Measurements from ENCODE around the gene TCEA2. TPM values are rescaled to one million over a fixed set of nuclear protein-coding genes. Genes with fewer than 3 reads are reported as not detected.

Gene TCEA2
- total RNA-seq = 4.1 and 12.2 TPM in 2 replicates

GRCh38 chr20:64062596-64063388 lies at the start of gene TCEA2:
TCEA2 (plus strand) TSS chr20:64063198; CDS start chr20:64063313, 115 bp downstream.

DNA sequence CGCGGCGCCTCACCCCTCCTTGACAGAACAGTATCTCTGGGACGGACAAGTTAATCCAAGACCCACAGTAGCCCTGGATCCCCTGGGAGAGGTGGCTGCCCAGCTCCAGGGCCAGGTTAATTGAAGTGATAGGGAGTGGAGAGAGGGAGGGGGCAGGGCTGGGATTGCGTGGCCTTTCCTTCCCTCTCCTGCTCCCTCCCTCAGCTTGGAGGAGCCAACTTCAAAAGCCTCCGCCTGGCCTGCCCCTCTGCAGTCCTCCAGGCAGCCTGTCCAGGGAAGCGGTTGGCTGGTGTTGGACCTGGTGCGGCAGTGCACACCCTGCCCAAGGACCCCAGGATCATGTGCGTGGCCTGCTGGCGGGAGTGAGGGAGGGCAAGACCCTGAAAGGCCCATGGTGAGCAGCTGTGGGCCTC lies 27.1 kb upstream of the TCEA2 start, which contains the start of gene C20orf204:
Gene C20orf204 (plus strand): TSS at position 250 of the 413 bp plus-strand sequence. CDS start 142 bp downstream, at position 392.

DNA sequence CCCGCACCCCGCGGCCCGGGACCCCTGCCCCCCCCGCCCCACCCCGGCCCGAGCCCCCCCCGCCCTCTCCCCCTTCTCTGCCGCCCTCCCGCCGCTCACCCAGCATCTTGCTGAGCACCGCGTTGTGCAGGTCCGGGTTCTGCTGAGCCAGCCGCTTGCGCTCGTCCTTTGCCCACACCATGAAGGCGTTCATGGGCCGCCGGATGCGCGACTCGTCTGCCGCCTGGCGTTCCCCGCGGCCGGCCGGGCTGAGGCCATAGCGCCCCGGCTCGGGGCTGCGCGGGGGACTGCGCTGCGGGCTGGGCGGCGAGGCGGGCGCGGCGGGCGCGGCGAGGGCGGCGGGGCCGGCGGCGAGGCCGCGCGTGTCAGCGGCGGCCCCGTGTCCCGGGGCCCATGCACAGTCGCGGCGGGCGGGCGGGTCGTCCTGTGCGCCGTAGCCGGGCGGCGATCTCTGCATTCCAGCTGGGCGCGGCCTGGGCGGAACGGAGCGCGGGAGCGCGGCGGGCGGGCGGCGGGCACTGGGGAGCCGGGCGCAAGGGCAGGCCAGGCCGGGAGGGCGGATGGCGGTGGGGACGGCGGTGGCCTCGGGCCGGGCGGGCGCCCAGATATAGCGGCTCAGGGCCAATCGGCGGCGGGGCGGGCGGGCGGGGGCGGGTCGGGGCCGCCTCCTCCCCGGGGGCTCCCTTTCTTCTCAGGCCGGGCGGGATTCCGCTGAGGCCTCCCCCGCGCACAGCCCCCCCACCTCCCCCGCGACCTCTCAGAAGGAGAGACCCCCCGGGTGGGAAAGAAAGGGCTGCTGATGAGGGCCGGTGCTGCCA lies 13.7 kb upstream of the TCEA2 start, which contains the start of gene SOX18:
Gene SOX18 (minus strand): TSS at position 580 of the 818 bp plus-strand sequence. CDS start 123 bp downstream, at position 457.

GRCh38 chr20:64079273-64080012 lies 16.4 kb downstream of the TCEA2 start, which contains the start of gene RGS19:
RGS19 (minus strand) TSS chr20:64079518; CDS start chr20:64076886, 2,632 bp downstream.

DNA sequence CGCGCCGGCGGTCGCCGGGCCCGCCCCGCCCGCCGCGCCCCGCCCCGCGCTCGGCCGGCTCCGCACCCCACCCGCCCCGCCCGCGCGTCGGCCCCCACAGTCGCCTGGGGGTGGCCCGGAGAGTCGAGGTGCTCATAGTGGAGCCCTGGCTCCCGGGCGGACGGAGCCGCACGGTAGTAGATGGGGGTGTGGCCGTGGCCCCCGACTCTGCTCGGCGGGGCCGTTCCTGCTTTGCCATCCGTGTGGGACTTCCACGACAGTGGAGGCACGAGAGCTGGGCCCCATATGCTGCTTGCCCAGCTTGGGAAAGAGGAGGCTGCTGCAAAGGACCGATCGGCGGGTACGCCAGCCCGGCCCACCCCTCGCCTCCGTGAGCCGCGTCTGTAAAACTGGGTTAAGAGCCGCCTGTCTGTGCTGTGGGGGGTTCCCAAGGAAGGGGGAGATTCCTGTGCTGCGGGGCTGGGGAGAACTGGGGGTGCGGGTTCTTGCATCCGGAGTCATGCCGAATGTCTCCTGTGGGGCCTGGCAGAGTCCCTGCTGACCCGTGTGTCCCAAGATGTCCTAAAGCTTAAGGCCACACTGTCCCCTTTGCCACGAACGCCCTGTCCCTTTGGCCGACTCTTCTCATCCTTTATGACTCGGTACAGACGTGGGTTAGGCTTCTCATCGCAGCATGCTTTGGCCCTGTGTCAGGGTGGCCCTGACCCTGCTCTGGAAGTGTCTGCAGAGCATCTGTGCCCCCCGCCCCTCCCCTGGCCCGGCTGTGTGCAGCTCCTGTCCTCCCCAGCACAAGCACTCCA lies 17.2 kb downstream of the TCEA2 start, which contains the start of gene OPRL1:
Gene OPRL1 (plus strand): TSS at position 70 of the 800 bp plus-strand sequence. CDS start 12,639 bp downstream, outside the sequence.

DNA sequence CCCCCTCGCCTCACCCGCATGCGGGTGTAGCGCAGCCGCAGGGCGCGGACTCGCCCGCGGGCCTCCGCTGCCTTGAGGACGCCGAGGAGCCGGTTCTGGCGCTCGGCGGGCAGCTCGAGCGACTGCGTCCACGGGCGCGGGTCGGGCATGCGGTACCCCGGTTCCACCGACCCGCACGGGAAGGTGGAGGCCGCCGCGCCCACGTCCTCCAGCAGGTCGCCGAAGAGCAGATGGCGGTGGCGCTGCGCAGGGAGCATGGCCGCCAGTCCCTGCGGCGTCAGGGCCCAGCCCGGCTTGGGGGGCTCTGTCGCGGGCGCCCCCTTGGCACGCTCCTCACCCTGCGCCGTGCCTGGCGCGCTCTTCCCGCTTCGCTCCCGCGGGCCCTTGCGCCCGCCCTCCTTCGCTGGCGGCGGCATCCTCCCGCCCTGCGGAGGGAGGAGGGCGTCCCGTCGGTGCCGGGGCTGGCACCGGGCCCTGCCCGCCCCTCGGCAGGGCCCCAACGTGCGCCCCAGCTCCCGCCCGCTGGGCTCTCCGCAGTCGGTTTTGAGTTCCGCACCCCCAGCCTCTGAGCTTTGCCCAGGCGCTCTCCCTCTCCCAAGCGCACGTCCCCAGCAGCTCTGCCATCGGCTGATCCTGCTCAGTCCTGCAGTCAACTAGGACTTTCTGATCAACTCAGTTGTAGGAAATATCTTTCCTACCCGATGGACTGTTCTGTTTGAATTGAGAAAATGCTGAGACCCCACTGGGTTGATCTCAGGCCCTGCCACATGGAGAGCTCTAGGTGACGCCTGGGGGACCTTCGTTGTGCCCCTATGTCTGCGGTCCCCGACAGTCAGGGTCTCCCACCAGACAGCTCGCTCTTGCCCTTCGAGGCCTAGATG lies 21.0 kb downstream of the TCEA2 start, which contains the start of gene LKAAEAR1:
Gene LKAAEAR1 (minus strand): TSS at position 595 of the 881 bp plus-strand sequence. CDS start 179 bp downstream, at position 416.

GRCh38 chr20:64106981-64107735 lies 44.2 kb downstream of the TCEA2 start, which contains the start of gene NPBWR2:
NPBWR2 (minus strand) TSS chr20:64107565; CDS start chr20:64106831, 734 bp downstream.

Other genes starting within 250 kb of the TCEA2 start
- gene ZBTB46, start 231.9 kb upstream of the TCEA2 start, total RNA-seq = 1.2 and 1.7 TPM in 2 replicates
- not detected in 2 replicates for gene ABHD16B, start 201.7 kb upstream of the TCEA2 start, total RNA-seq
- 129 and 145 TPM in 2 replicates for gene TPD52L2, start 197.9 kb upstream of the TCEA2 start, total RNA-seq
- gene DNAJC5, start 168.1 kb upstream of the TCEA2 start, total RNA-seq = 93.3 and 143 TPM in 2 replicates
- gene UCKL1, start 106.8 kb upstream of the TCEA2 start, total RNA-seq = 18.5 and 29.2 TPM in 2 replicates
- 6.2 and 18.0 TPM in 2 replicates for gene ZNF512B, start 93.3 kb upstream of the TCEA2 start, total RNA-seq
- gene SAMD10, start 83.6 kb upstream of the TCEA2 start, total RNA-seq = 2.7 and 4.8 TPM in 2 replicates
- gene PRPF6, start 82.1 kb upstream of the TCEA2 start, total RNA-seq = 25.6 and 69.8 TPM in 2 replicates
- gene C20orf204, start 27.0 kb upstream of the TCEA2 start, total RNA-seq = 0.34 and 0.78 TPM in 2 replicates
- gene SOX18, start 13.6 kb upstream of the TCEA2 start, total RNA-seq = not detected in 2 replicates
- gene RGS19, start 16.3 kb downstream of the TCEA2 start, total RNA-seq = 5.8 and 14.2 TPM in 2 replicates
- 0.34 and 0.71 TPM in 2 replicates for gene OPRL1, start 16.9 kb downstream of the TCEA2 start, total RNA-seq
- not detected in 2 replicates for gene LKAAEAR1, start 21.2 kb downstream of the TCEA2 start, total RNA-seq
- not detected in 2 replicates for gene NPBWR2, start 44.4 kb downstream of the TCEA2 start, total RNA-seq
- gene MYT1, start 101.3 kb downstream of the TCEA2 start, total RNA-seq = not detected in 2 replicates
- gene PCMTD2, start 192.6 kb downstream of the TCEA2 start, total RNA-seq = 33.5 and 47.6 TPM in 2 replicates